ENCODE results near the gene INPP5A.
"Not testable (repeated sequence)": the region's sequence is repeated elsewhere in the genome, so short reads cannot be mapped to it uniquely, and the experiment has no call there.

INPP5A gene

DNA sequence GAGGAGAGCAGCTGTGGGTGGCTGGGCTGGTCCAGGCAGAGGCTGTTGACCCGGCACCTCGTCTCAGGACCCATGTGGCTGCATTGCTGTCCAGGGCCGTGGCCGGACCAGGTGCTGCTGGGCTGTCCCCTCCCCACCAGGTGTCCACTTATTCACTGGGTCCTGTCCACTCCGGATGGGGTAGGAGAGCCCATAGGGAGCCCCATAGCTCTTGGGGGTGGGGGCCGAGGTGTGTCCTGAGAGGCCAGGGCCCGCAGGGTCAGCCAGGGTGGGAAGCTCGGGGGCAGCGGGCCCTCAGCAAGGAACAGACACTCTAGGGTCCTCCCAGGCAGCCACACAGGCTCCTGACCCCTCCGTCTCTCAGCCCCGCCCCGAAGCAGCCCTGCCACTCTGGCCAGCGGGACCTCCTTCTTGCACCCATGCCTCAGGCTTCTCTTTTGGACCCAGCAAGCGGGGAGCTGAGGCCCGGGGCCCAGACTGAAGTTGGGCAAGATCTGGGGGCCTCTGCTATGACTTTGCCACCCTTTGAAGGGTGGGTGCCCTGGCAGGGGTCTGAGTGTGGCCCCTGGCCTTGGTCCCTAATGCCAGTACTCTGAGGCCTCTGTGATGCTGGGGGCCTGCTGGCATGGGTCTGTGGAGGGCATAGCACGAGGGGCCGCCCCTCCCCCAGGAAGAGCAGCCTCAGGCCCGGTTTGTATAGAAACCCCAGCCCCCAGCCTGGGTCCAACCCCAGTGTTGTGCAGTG, 162.0 kb downstream of the INPP5A start:
- DNase-seq = no peak

DNA sequence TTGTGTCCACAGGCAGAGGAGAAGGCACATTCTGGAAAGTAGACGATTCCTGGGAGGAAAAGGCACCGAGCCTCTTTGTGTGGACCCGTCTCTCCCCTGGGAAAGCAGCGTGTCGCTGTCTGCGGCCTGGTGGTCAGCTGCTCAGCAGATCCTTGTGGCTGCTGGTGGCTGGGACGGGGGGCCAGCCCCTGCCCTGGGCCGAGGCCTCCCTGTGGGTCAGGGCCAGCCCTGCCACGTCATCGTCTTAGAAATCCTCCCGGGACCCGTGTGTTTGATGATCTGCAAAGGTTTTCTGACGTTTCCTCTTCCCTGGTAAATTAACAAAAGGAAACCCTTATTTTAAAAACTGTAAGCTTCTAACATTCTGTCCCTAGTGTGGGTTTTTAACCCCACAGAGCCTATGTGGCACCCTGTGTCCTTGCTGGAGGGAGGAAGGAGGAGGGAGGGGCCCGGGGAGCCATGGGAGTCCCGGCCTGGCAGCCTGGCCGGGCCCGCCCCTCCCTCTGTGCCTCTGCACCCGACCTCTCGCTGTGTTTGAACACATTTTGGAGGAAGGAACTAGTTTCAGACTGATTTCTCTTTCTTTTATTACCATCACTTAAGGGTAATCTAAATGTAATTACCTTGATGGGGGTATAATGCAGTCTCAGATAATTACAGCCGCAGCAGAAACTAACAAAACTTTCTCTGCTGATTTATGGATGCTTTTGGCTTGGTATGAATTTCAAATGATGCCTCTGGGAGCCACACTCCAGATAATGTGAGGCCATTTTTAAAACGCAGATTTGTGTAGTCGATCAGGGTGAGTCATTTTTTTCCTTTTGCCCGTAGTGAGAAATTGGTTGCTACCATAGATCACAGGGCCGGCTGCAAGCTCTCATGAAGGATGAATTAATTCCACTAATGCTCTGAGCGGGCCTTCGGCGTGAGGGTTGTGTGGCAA, 162.8 kb downstream of the INPP5A start:
- DNase-seq = no peak

DNA sequence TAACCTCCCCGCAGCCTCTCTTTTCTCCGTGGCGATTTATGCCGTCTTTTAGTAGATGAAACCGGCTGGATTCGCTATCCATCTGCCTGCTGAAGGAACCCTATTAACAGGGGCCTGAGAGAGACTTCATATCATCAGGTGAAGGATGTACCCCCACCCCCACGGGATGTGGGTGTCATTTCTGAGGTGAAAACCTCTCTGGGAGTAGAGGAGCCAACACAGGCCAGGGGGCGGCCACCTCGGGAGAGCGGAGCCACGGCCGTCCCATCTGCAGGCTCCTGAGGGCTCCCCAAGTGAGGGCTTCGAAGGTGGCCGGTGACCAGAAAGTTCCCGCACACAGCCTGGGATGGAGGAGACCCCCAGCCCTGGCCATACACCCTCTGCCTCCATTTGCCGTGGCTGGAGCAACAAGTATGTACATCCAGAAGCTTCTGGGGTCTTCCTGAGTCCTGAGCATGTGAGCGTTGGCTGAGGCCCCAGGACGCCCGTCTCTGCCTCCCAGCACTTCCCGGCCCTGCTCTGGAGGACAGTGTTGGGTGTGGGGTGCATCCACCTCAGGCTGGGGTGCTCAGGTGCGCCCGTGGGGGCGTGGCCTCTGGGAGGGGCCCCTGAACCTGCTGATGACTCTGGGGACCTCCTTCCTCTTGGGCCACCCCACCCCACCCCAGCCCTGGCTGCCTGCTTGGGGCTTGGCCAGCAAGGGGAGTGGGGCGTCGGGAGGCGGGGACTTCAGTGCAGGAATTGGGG, 163.7 kb downstream of the INPP5A start:
- no peak for DNase-seq

DNA sequence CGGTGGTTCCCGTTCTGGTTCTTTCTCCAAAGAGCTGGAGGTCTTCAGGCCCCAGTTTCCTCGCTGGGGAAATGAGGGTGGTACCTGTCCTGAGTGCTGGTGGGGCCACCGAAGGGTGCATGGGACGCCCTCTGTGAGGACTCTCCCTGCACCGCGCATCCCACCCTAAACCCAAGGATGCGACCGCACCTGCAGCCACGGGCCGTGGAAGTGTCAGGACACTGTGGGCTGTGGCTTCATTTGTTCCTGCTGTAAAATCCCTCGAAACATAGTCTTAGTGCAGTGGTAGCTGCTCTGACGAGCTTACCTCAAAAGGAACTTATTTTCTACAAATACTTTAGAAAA, 164.2 kb downstream of the INPP5A start:
- no peak for DNase-seq

DNA sequence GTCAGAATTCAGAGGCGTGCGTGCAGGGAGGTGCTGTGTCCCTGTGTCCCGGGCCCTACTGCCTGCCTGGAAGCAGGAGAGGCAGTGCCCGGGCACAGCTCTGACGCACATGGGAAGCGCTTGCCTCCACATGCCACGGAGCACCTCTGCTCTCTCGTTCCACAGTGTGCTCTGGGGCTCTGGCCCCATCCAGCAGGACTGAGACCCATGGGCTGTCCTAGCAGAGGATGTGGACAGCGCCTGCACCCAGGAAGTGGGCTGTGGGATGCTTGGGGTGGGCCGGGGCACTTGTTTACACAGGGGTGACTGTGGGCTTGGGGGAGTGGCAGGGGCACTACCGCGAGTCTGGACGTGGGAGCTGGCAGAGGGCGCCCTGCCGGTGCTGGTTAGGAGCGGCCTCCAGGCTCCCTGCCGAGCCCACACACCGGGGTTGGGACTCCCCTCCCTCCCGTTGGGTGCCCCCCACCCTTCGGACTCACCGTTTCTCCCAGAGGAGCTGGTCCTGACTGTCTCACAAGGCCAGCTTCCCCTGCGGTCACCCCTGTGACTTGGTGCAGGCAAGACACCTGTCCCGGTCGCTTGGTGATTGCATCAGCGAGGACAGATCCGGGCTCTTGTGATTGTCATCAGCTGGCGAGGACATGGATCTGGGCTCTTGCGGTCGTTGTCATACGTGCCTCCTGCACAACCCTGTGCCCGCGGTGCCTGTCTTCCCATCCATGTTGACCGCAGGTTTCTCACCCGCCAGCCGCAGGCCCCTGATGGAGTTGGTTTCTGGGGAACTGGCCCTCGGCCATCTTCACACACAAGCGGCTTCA, 165.2 kb downstream of the INPP5A start:
- no peak for DNase-seq

- no peak for DNase-seq
Observed at GRCh38 chr10:132703419-132704007, 165.9 kb downstream of the INPP5A start.

- no peak for DNase-seq
Observed at GRCh38 chr10:132704008-132704814, 166.6 kb downstream of the INPP5A start.

DNA sequence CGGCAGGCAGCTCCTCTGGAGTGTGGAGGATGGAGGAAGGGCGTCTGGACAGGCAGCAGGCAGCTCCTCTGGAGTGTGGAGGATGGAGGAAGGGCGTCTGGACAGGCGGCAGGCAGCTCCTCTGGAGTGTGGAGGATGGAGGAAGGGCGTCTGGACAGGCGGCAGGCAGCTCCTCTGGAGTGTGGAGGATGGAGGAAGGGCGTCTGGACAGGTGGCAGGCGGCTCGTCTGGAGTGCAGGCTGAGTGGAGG, 167.2 kb downstream of the INPP5A start:
- not testable (repeated sequence) for DNase-seq

DNA sequence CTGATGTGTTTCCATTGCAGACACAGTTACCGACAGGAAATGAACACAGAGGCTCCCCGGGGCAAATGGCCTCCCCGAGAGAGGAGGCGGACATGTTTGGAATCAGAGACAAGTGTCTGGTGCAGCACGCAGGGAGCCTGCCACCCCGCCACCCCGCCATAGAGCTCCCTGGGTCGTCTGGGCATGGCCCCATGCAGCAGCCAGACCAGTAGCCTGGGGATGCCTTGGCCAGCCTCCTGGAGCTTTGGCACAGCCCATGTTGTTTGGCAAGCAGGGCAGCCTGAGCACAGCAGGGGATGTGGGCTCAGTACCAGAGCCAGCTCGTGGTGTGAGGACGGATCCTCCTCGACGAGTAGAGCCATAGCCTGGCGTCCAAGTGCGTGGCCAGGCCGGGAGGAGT, 167.6 kb downstream of the INPP5A start:
- no peak for DNase-seq

DNA sequence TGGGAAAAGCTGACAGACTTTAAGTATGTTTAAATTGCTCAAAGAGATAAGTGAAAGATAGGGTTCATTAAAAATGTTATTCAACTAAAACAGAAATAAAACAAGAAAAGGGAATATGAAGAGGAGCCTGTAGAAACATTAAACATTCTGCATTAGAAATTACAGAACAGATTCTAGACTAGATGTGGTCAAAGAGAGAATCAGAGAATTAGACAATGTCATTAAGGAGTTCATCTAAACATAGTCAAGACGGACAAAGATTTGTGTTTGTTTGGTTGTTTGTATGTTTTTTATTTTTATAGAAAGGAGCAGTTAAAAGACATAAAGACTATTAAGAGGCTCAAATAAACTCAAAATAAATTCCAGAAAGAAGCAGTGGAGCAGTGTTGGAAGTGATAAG, 168.4 kb downstream of the INPP5A start:
- DNase-seq = no peak

DNA sequence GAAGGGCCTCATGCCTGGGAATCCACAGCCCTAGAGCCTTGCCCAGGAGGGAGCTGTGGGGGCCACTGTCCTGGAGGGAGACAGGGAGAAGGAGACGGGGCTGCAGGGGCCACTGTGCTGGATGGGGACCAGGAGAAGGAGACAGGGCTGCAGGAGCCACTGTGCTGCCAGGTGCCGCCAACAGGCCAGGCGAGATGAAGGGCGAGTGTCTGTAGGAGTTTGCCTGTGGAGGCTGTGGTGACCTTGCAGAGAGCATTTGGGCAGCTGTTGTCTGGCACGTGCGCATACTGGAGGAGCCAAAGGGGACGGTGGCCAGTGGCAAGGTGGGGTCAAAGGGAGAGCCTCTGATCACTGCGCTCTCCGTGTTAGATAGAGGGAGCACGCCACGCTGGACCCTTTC, 169.1 kb downstream of the INPP5A start:
- no peak for DNase-seq

- no peak for DNase-seq
Observed at GRCh38 chr10:132707121-132707775, 169.7 kb downstream of the INPP5A start.

GRCh38 chr10:132707776-132708171, 170.2 kb downstream of the INPP5A start:
- DNase-seq = no peak

- DNase-seq = peak; percentile 33 to 37
Observed at GRCh38 chr10:132708441-132708840, 170.9 kb downstream of the INPP5A start.

- DNase-seq = no peak
Observed at GRCh38 chr10:132708936-132709335, 171.3 kb downstream of the INPP5A start.

- DNase-seq = no peak
Observed at GRCh38 chr10:132709471-132709951, 171.9 kb downstream of the INPP5A start.

DNA sequence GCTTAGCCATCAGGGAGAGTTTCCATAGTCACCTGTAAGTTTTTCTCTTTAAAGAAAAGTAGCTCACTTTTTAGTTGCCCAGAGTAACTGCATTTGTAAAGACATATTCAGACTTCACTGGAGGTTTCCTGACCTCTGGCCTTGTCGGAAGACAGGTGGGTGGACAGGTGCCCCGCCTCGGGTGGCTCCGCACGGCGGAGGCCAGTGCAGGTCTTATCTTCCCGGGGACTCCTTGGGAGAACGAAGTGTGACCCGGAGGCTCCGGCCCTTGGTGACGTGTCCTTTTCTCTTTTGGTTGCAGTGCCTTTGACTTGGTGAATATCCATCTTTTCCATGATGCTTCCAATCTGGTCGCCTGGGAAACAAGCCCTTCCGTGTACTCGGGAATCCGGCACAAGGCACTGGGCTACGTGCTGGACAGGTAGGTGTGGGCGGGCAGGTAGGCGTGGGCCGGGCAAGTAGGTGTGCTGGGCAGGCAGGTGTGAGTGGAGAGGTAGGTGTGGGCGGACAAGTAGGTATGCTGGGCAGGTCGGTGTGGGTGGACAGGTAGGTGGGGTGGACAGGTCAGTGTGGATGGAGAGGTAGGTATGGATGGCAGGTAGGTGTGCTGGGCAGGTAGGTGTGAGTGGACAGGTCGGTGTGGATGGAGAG, 172.6 kb downstream of the INPP5A start:
- no peak for DNase-seq

DNA sequence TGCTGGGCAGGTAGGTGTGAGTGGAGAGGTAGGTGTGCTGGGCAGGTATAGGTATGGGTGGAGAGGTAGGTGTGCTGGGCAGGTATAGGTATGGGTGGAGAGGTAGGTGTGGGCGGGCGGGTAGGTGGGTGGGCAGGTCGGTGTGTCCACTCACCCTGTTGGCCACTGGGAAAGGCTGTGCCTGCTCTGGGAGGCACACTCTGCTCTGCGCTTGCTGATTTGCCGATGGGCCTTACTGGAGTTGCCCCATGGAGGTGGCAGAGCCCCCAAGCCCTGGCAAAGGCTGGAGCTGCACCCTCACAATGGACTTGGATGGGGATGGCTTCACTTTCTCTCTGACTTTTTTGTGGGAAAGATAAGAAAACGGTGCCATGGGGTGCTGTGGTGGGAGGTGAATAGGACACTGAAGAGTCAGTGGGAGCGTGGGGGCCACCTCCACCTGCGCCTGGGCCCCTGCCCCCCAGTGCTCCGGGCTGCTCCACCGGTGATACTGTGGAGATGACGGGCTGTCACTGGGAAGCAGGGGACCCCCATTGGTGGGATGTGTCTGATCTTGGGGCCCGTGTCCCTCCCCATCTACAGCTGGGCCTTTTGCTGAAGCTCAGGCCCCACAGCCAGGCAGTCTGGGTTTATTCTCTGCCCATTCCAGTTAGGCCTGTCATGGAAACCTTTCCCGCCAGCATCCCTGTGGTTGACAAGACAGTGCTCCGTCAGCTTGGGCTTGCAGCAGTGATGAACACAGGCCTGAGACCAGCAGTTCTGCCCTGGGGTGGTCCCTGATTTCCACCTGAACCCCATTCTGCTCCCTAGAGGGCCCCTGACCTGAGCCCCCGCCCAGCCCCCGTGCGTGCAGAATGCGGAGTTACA, 173.4 kb downstream of the INPP5A start:
- DNase-seq = no peak

DNA sequence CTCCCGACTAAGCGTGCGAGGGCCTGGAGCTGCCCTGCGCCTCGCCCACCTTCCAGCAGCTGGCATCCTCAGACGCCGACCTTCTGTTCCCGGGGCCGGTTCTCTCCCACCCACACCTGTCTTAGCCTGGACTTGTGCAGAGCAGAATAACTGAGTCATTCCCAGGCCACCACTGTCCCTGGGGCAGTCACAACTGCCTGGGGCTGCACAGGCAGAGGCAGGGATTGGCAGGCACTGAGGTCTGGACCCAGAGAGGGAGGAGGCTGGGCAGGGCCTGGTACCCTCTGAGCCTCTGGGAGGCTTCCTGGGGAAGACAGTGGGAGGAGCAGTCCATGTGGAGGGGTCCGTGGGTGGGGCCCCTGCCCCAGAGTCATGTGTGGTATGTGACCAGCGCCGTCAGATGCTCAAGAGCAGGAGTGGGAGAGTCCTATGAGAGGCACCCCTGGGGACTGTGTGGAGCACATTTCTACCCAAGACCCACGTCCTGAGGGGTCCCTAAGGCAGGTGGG, 174.1 kb downstream of the INPP5A start:
- no peak for DNase-seq

Data from hippocampal formation (tissue), 2 donors.